H1 (cell line): ENCODE results near the gene DLL3. TPM values are rescaled to one million over a fixed set of nuclear protein-coding genes. Genes with fewer than 3 reads are reported as not detected.

Experiments used
- CTCF ChIA-PET: fragments of 300-600 bp; sonication (Branson Sonifier 250); formaldehyde crosslinking; loops from one replicate; lab custom pipeline; 2021; ENCODE audit not compliant: partially characterized antibody; lab: Charles Lee
- POLR2A ChIA-PET: fragments of 300-600 bp; sonication (Branson Sonifier 250); formaldehyde crosslinking; loops from one replicate; lab custom pipeline; 2021; ENCODE audit warnings: inconsistent platforms; ENCODE audit not compliant: partially characterized antibody; lab: Charles Lee
- DNase-seq, 2 experiments: peaks; one replicate each; pipeline versions ENCODE4 v3.0.0 to v3.0.0-alpha.2; 2010 to 2022; ENCODE audit warnings: low spot score in 2 of 2, low read depth in 1 of 2, mixed read lengths in 1 of 2
- FAIRE-seq: peaks from 2 replicates; lab custom pipeline; 2011; peaks lifted over from hg19 to GRCh38; lab: Jason Lieb, UNC
- H2AFZ ChIP-seq: 2 replicates; pipeline ENCODE4 v1.8.1; 2012; ENCODE audit warnings: low read length, inconsistent platforms
- H2AK5ac ChIP-seq: 2 replicates; pipeline ENCODE4 v1.6.1; 2013; ENCODE audit warnings: low read depth, low read length
- H2BK120ac ChIP-seq: replicated peaks from 2 replicates; pipeline ENCODE3; 2013; ENCODE audit warnings: low read depth, low read length, inconsistent platforms
- H2BK12ac ChIP-seq: 2 replicates; pipeline ENCODE4 v1.6.1; 2013; ENCODE audit warnings: low read depth, low read length
- H2BK15ac ChIP-seq: 2 replicates; pipeline ENCODE4 v1.6.1; 2013; ENCODE audit warnings: low read length
- H2BK20ac ChIP-seq: 2 replicates; pipeline ENCODE4 v1.6.1; 2013; ENCODE audit warnings: low read length
- H2BK5ac ChIP-seq: 2 replicates; pipeline ENCODE4 v1.6.1; 2013; ENCODE audit warnings: low read depth, low read length
- H3K14ac ChIP-seq: 2 replicates; pipeline ENCODE4 v1.6.1; 2013; ENCODE audit warnings: inconsistent platforms; ENCODE audit not compliant: insufficient read length
- H3K18ac ChIP-seq: 2 replicates; pipeline ENCODE4 v1.6.1; 2013; ENCODE audit warnings: low read length; ENCODE audit errors: extremely low read depth
- H3K23ac ChIP-seq: 2 replicates; pipeline ENCODE4 v1.6.1; 2013; ENCODE audit warnings: inconsistent platforms; ENCODE audit not compliant: insufficient read length
- H3K23me2 ChIP-seq: 2 replicates; pipeline ENCODE4 v1.6.1; 2013; ENCODE audit warnings: low read depth, low read length
- H3K27ac ChIP-seq: 2 replicates; pipeline ENCODE4 v1.6.1; 2011; ENCODE audit warnings: low read depth, low read length, inconsistent platforms
- H3K27me3 ChIP-seq, 4 experiments: replicated peaks in 1 of 4; 1 replicate in 1 of 4; 2 replicates in 3 of 4; pipeline versions ENCODE4 v1.6.1 to v1.8.1; 2011 to 2013; ENCODE audit warnings: low read length in 3 of 4, mild to moderate bottlenecking in 3 of 4, inconsistent platforms in 2 of 4, mixed read lengths in 2 of 4, moderate library complexity in 1 of 4; ENCODE audit not compliant: control insufficient read depth in 3 of 4, insufficient read depth in 3 of 4; ENCODE audit errors: extremely low read depth in 1 of 4
- H3K36me3 ChIP-seq, 4 experiments: 2 replicates each; pipeline versions ENCODE4 v1.6.1 to v1.8.1; 2011 to 2013; ENCODE audit warnings: mild to moderate bottlenecking in 4 of 4, low read length in 3 of 4, moderate library complexity in 2 of 4, control low read depth in 1 of 4, inconsistent platforms in 1 of 4; ENCODE audit not compliant: insufficient read depth in 4 of 4, control insufficient read depth in 2 of 4
- H3K4ac ChIP-seq: replicated peaks from 2 replicates; pipeline ENCODE3; 2013; ENCODE audit warnings: low read length, low read depth, mixed read lengths, inconsistent platforms; ENCODE audit not compliant: insufficient read length
- H3K4me1 ChIP-seq, 4 experiments: replicated peaks in 1 of 4; 1 replicate in 1 of 4; 2 replicates in 3 of 4; pipeline versions ENCODE4 v1.6.1 to v1.8.1; 2011 to 2013; ENCODE audit warnings: low read length in 3 of 4, inconsistent platforms in 2 of 4, mixed read lengths in 1 of 4; ENCODE audit not compliant: insufficient read depth in 4 of 4, control insufficient read depth in 3 of 4
- H3K4me2 ChIP-seq, 2 experiments: 2 replicates each; pipeline versions ENCODE4 v1.6.1 to v1.8.1; 2011 to 2013; ENCODE audit warnings: low read depth in 2 of 2, low read length in 2 of 2, control low read depth in 1 of 2, inconsistent platforms in 1 of 2, mild to moderate bottlenecking in 1 of 2; ENCODE audit not compliant: insufficient read depth in 1 of 2
- H3K4me3 ChIP-seq, 4 experiments: fragments of 200-600, 300-600 bp in 1 of 4; sonication (generic), shearing (Covaris generic), sonication (Bioruptor Twin) in 1 of 4; 2 replicates each; pipeline versions ENCODE4 v1.5.1 to v1.8.1; 2011 to 2016; ENCODE audit warnings: low read length in 4 of 4, low read depth in 3 of 4, control low read depth in 2 of 4, inconsistent platforms in 2 of 4, mild to moderate bottlenecking in 2 of 4, mixed read lengths in 1 of 4, moderate library complexity in 1 of 4; ENCODE audit not compliant: insufficient read depth in 2 of 4; ENCODE audit errors: extremely low read depth in 1 of 4
- H3K56ac ChIP-seq: replicated peaks from 2 replicates; pipeline ENCODE3; 2013; ENCODE audit warnings: low read depth, mild to moderate bottlenecking, mixed read lengths, low read length, inconsistent platforms; ENCODE audit not compliant: insufficient read length
- H3K79me1 ChIP-seq: 2 replicates; pipeline ENCODE4 v1.6.1; 2013; ENCODE audit warnings: low read depth, low read length, control low read depth
- H3K79me2 ChIP-seq, 2 experiments: 2 replicates each; pipeline versions ENCODE4 v1.6.1 to v1.8.1; 2012 to 2013; ENCODE audit warnings: low read length in 2 of 2, mild to moderate bottlenecking in 2 of 2, inconsistent platforms in 1 of 2; ENCODE audit not compliant: insufficient read depth in 2 of 2, control insufficient read depth in 1 of 2
- H3K9ac ChIP-seq, 4 experiments: replicated peaks in 1 of 4; 1 replicate in 1 of 4; 2 replicates in 3 of 4; pipeline versions ENCODE4 v1.6.1 to v1.8.1; 2011 to 2013; ENCODE audit warnings: low read depth in 3 of 4, low read length in 3 of 4, control low read depth in 2 of 4, mild to moderate bottlenecking in 2 of 4, moderate library complexity in 2 of 4, inconsistent platforms in 1 of 4; ENCODE audit errors: extremely low read depth in 1 of 4
- H3K9me3 ChIP-seq, 2 experiments: 2 replicates each; pipeline versions ENCODE4 v1.6.1 to v1.8.1; 2012 to 2013; ENCODE audit warnings: mild to moderate bottlenecking in 2 of 2, moderate library complexity in 2 of 2, control low read depth in 1 of 2, inconsistent platforms in 1 of 2, low read depth in 1 of 2, low read length in 1 of 2, mixed read lengths in 1 of 2; ENCODE audit not compliant: insufficient read depth in 2 of 2
- H4K20me1 ChIP-seq, 2 experiments: replicated peaks in 1 of 2; 2 replicates each; pipeline versions ENCODE3 to v1.8.1; 2011 to 2013; ENCODE audit warnings: inconsistent platforms in 2 of 2, low read length in 2 of 2, mild to moderate bottlenecking in 1 of 2; ENCODE audit not compliant: insufficient read depth in 2 of 2, control insufficient read depth in 1 of 2
- H4K5ac ChIP-seq: 2 replicates; pipeline ENCODE4 v1.6.1; 2013; ENCODE audit warnings: low read length, low read depth, mixed read lengths, inconsistent platforms; ENCODE audit not compliant: insufficient read length
- H4K8ac ChIP-seq: 2 replicates; pipeline ENCODE4 v1.8.0; 2013; ENCODE audit warnings: mild to moderate bottlenecking, moderate library complexity, low read length, inconsistent platforms; ENCODE audit not compliant: insufficient read depth; ENCODE audit errors: extremely low read depth
- H4K91ac ChIP-seq: replicated peaks from 2 replicates; pipeline ENCODE3; 2013; ENCODE audit warnings: low read length, mixed read lengths, inconsistent platforms; ENCODE audit not compliant: insufficient read length
- ASH2L ChIP-seq: fragments of 200-600, 300-600 bp; sonication (generic); IDR thresholded peaks from one replicate; pipeline ENCODE4 v1.7.1; 2017; ENCODE audit warnings: low read length
- BRCA1 ChIP-seq: IDR thresholded peaks from 2 replicates; pipeline ENCODE4 v1.6.1; 2012; ENCODE audit warnings: low read depth, low read length, improper control_type of control experiment
- CBX5 ChIP-seq: fragments of 300-800, 300-1000 bp; sonication (generic); IDR thresholded peaks from 2 replicates; pipeline ENCODE4 v1.7.1; 2016; ENCODE audit warnings: antibody characterized with exemption, low read length, low read depth
- CBX8 ChIP-seq: fragments of 300-800, 300-1000 bp; sonication (generic); IDR thresholded peaks from 2 replicates; pipeline ENCODE4 v1.7.1; 2016; ENCODE audit warnings: low read depth, low read length, borderline replicate concordance
- CTBP2 ChIP-seq: IDR thresholded peaks from 2 replicates; pipeline ENCODE4 v1.7.0; 2011; ENCODE audit warnings: borderline replicate concordance, mild to moderate bottlenecking, moderate library complexity, mixed read lengths, low read length; ENCODE audit not compliant: insufficient read depth, insufficient read length
- MAFK ChIP-seq: IDR thresholded peaks from 2 replicates; pipeline ENCODE4 v1.6.1; 2012; ENCODE audit warnings: low read depth, mild to moderate bottlenecking, improper control_type of control experiment, low read length
- MAX ChIP-seq: IDR thresholded peaks from 2 replicates; pipeline ENCODE4 v1.6.1; 2012; ENCODE audit warnings: inconsistent platforms
- RAD21 ChIP-seq, 2 experiments: IDR thresholded peaks in 1 of 2; conservative IDR thresholded peaks in 1 of 2; 2 replicates each; pipeline ENCODE4 v1.6.1; 2011; ENCODE audit warnings: low read depth in 2 of 2, low read length in 2 of 2, improper control_type of control experiment in 1 of 2, inconsistent platforms in 1 of 2, mild to moderate bottlenecking in 1 of 2, moderate library complexity in 1 of 2
- WGBS, 2 experiments: shearing (Covaris generic) in 1 of 2; methylation state at CpG; one replicate each; pipeline versions ENCODE4 v1.1.6 to v1.1.7; 2013 to 2015; ENCODE audit warnings: low lambda C conversion rate in 2 of 2, mixed read lengths in 2 of 2, inconsistent platforms in 1 of 2, low coverage in 1 of 2, missing lambda C conversion rate in 1 of 2; ENCODE audit not compliant: insufficient replicate concordance in 2 of 2, insufficient coverage in 1 of 2, insufficient read length in 1 of 2; ENCODE audit errors: extremely low coverage in 1 of 2, missing lambda C conversion rate in 1 of 2; 5-methylcytosine and 5-hydroxymethylcytosine counted together
- polyA plus RNA-seq, 7 experiments: library from polyadenylated mRNA; depleted of rRNA in 3 of 7; stranded (reverse) in 5 of 7; unstranded in 2 of 7; fragments of >200 nt in 5 of 7; fragments of 200-250 nt in 2 of 7; gene quantifications; 1 replicate in 5 of 7; 2 replicates in 1 of 7; 4 replicates in 1 of 7; pipeline versions ENCODE4 v1.2.1 to v1.2.3, GENCODE V29; 2011 to 2013; ENCODE audit warnings: missing spikeins in 2 of 7, mixed read lengths in 2 of 7
- total RNA-seq: library from RNA; stranded (reverse); fragmentation: NEBNext Ultra II Directional; extraction: Animal tissue kit (Norgen Biotek cat#: 25700); gene quantifications from 2 replicates; pipeline ENCODE4 v1.2.1, GENCODE V29; 2021

The DLL3 gene
- total and polyA plus RNA-seq, 2 of the 8 experiments (the other 6 are each of a cell fraction or from before 2014, with no cell fraction given): 12.2 to 13.8 TPM

GRCh38 chr19:39470724-39471339 lies 27.9 kb upstream of the DLL3 start:
- Histone ChIP-seq H3K4ac (no peak overlapping the region), H2BK20ac (no peak overlapping the region), H3K9ac (no peak overlapping the region), H3K23me2 (no peaks in the 10 kb centered on the region; the same call in 1 of the 2 replicates), H2AFZ (no peak overlapping the region), H2BK12ac (no peak overlapping the region), H3K4me2 (no peak overlapping the region), H2BK120ac (no peak overlapping the region), H4K8ac (no peak overlapping the region), H3K56ac (no peak overlapping the region), H3K27ac (no peak overlapping the region), H3K27me3 (no peaks in the 10 kb centered on the region), H2BK5ac (no peak overlapping the region), H4K91ac (no peak overlapping the region), H2AK5ac (no peak overlapping the region), H3K36me3 (peaks cover 39 to 72% (median 66%) of the 10 kb centered on the region in 4 experiments), H3K9me3 (no peaks in the 10 kb centered on the region), H3K4me3 (no peak overlapping the region), H3K79me1 (peaks cover 7% of the 10 kb centered on the region), H3K4me1 (no peaks in the 10 kb centered on the region; a peak in 1 of 7 replicates), H4K5ac (no peak overlapping the region), H2BK15ac (no peak overlapping the region), H4K20me1 (peaks cover 6 to 19% of the 10 kb centered on the region in 2 experiments), H3K79me2 (no peaks in the 10 kb centered on the region), H3K18ac (no peak overlapping the region), H3K23ac (no peak overlapping the region), H3K14ac (no peak overlapping the region)
- DNase-seq (no peak), FAIRE-seq (no peak)
- POLR2A ChIA-PET: interaction anchor here (0.8 to 1.6 kb wide), 7 partner anchors 22 to 62 kb away, joined by 3 to 7 read pairs (median 4); partner anchors contain the start of genes DLL3, EID2B, RPS16 and SUPT5H
- CTCF ChIA-PET: interaction anchor here (0.6 to 1.3 kb wide), 4 partner anchors 10 to 63 kb away, joined by 3 to 4 read pairs (median 4); partner anchors contain the start of gene TIMM50
- WGBS, 2 experiments: 89% methylated on average over 7 of the region's 7 CpGs; no CpG with 5 or more reads in 1 of the 2 experiments
- TF ChIP-seq CBX8 (no peak), ASH2L (no peak), RAD21 (IDR thresholded peaks at IDR 0.05 in 1 of 2, conservative IDR thresholded peaks at IDR 0.05 in 1 of 2; ENCODE audit: low read depth in 2 of 2, low read length in 2 of 2) (no peak), BRCA1 (no peak), CBX5 (no peak), MAFK (no peak), CTBP2 (no peak), MAX (no peak)
